Smooth muscle cell (in vitro differentiated cells): ENCODE results near the gene DOCK1. TPM values are rescaled to one million over a fixed set of nuclear protein-coding genes. Genes with fewer than 3 reads are reported as not detected.

Source experiments
- DNase-seq: peaks from one replicate; lab custom pipeline; 2025; ENCODE audit not compliant: unreplicated experiment; lab: John Stamatoyannopoulos, UW
- H2AFZ ChIP-seq: fragments of 200-600 bp; sonication (generic); 2 replicates; pipeline ENCODE4 v1.6.0; 2016; ENCODE audit warnings: antibody characterized with exemption, low read depth, mild to moderate bottlenecking
- H3F3A ChIP-seq: fragments of 200-600 bp; sonication (generic); 2 replicates; pipeline ENCODE4 v1.6.0; 2017; ENCODE audit warnings: antibody characterized with exemption, low read depth
- H3K27ac ChIP-seq: fragments of 200-600 bp; sonication (generic); 2 replicates; pipeline ENCODE4 v1.5.1; 2016; ENCODE audit warnings: low read depth, mild to moderate bottlenecking
- H3K27me3 ChIP-seq: fragments of 200-600 bp; sonication (generic); 2 replicates; pipeline ENCODE4 v1.6.1; 2016; ENCODE audit warnings: low read depth, mild to moderate bottlenecking
- H3K36me3 ChIP-seq: fragments of 200-600 bp; sonication (generic); 2 replicates; pipeline ENCODE4 v1.5.1; 2016; ENCODE audit warnings: low read depth
- H3K4me1 ChIP-seq: fragments of 200-600 bp; sonication (generic); 2 replicates; pipeline ENCODE4 v1.5.1; 2016; ENCODE audit warnings: low read depth
- H3K4me2 ChIP-seq: fragments of 200-600 bp; sonication (generic); 2 replicates; pipeline ENCODE4 v1.6.0; 2016; ENCODE audit warnings: mild to moderate bottlenecking
- H3K4me3 ChIP-seq: fragments of 200-600 bp; sonication (generic); 2 replicates; pipeline ENCODE4 v1.5.1; 2016; ENCODE audit warnings: mild to moderate bottlenecking
- H3K79me2 ChIP-seq: fragments of 200-600 bp; sonication (generic); 2 replicates; pipeline ENCODE4 v1.6.0; 2016; ENCODE audit warnings: low read depth, mild to moderate bottlenecking
- H3K9ac ChIP-seq: fragments of 200-600 bp; sonication (generic); 2 replicates; pipeline ENCODE4 v1.6.0; 2016; ENCODE audit warnings: low read depth
- H3K9me3 ChIP-seq: fragments of 200-600 bp; sonication (generic); replicated peaks from 2 replicates; pipeline ENCODE4 v1.5.1; 2016; ENCODE audit warnings: low read depth
- H4K20me1 ChIP-seq: fragments of 200-600 bp; sonication (generic); 2 replicates; pipeline ENCODE4 v1.6.0; 2016; ENCODE audit warnings: low read depth
- CTCF ChIP-seq: fragments of 200-600 bp; sonication (generic); IDR thresholded peaks from 2 replicates; pipeline ENCODE4 v1.5.1; 2017; ENCODE audit warnings: borderline replicate concordance, mild to moderate bottlenecking, antibody characterized with exemption; ENCODE audit not compliant: insufficient read depth, poor library complexity, severe bottlenecking
- WGBS: methylation state at CpG from one replicate; pipeline ENCODE4 v1.1.7; 2016; ENCODE audit warnings: low lambda C conversion rate; 5-methylcytosine and 5-hydroxymethylcytosine counted together
- polyA plus RNA-seq: library from polyadenylated mRNA; unstranded; fragments of >200 nt; fragmentation: Nextera tagmentation; extraction: Ambion mirVana; gene quantifications from 2 replicates; pipeline ENCODE4 v1.2.1, GENCODE V29; 2016
- total RNA-seq: library from RNA; depleted of rRNA; stranded (reverse); fragments of >200 nt; gene quantifications from 2 replicates; pipeline ENCODE4 v1.2.3, GENCODE V29; 2014

DOCK1 gene
- total and polyA plus RNA-seq, 2 experiments from 2014 or later = 18.4 to 37.1 TPM

GRCh38 chr10:127331696-127332095 lies 426.5 kb downstream of the DOCK1 start:
- H3K9ac ChIP-seq = no peak overlapping the region
- no peak overlapping the region for H3K27ac ChIP-seq
- H3K36me3 ChIP-seq = no peaks in the 10 kb centered on the region
- no peak for DNase-seq
- TF ChIP-seq CTCF = no peak
- H3K27me3 ChIP-seq = no peaks in the 10 kb centered on the region
- no peak overlapping the region for H3K4me3 ChIP-seq
- H2AFZ ChIP-seq = no peak overlapping the region
- 92% methylated on average over 6 of the region's 6 CpGs for WGBS
- H3K4me1 ChIP-seq = no peaks in the 10 kb centered on the region
- peaks cover 27% of the 10 kb centered on the region for H4K20me1 ChIP-seq
- H3K4me2 ChIP-seq = no peak overlapping the region
- no peaks in the 10 kb centered on the region for H3K9me3 ChIP-seq
- H3F3A ChIP-seq = no peaks in the 10 kb centered on the region
- no peaks in the 10 kb centered on the region for H3K79me2 ChIP-seq

- no peak for TF ChIP-seq CTCF
- WGBS = 95% methylated on average over 4 of the region's 4 CpGs
- H3K27ac ChIP-seq = no peak overlapping the region
Measured at GRCh38 chr10:127332631-127333030, 427.4 kb downstream of the DOCK1 start.

GRCh38 chr10:127337801-127338200 lies 432.6 kb downstream of the DOCK1 start:
- no peak for TF ChIP-seq CTCF
- H3K4me1 ChIP-seq = no peaks in the 10 kb centered on the region
- no peaks in the 10 kb centered on the region for H3K9me3 ChIP-seq
- no peak for DNase-seq
- H2AFZ ChIP-seq = no peak overlapping the region
- H3F3A ChIP-seq = no peaks in the 10 kb centered on the region
- no peaks in the 10 kb centered on the region for H3K36me3 ChIP-seq
- 76% methylated on average over 11 of the region's 11 CpGs for WGBS
- H4K20me1 ChIP-seq = peaks cover 33% of the 10 kb centered on the region
- H3K4me2 ChIP-seq = no peak overlapping the region
- H3K27ac ChIP-seq = no peak overlapping the region
- no peak overlapping the region for H3K9ac ChIP-seq
- no peak overlapping the region for H3K4me3 ChIP-seq
- no peaks in the 10 kb centered on the region for H3K27me3 ChIP-seq
- H3K79me2 ChIP-seq = no peaks in the 10 kb centered on the region

More at GRCh38 chr10:127332631-127333030, 427.4 kb downstream of the DOCK1 start:
- Histone ChIP-seq H3K79me2 (no peaks in the 10 kb centered on the region), H3F3A (no peaks in the 10 kb centered on the region), H3K4me2 (no peak overlapping the region), H3K9me3 (no peaks in the 10 kb centered on the region), H4K20me1 (peaks cover 26% of the 10 kb centered on the region), H3K27me3 (no peaks in the 10 kb centered on the region), H3K9ac (no peak overlapping the region), H3K4me1 (no peaks in the 10 kb centered on the region), H3K36me3 (no peaks in the 10 kb centered on the region), H3K4me3 (no peak overlapping the region), H2AFZ (no peak overlapping the region)
- DNase-seq = no peak

- WGBS = 77% methylated on average over 10 of the region's 10 CpGs
Measured at GRCh38 chr10:127338399-127339110, 433.3 kb downstream of the DOCK1 start.

More at GRCh38 chr10:127338399-127339110, 433.3 kb downstream of the DOCK1 start:
- Histone ChIP-seq H3K27me3 (no peaks in the 10 kb centered on the region), H2AFZ (no peak overlapping the region), H3K9me3 (no peaks in the 10 kb centered on the region), H3K36me3 (no peaks in the 10 kb centered on the region), H3K4me3 (no peak overlapping the region), H3K9ac (no peak overlapping the region), H3K4me1 (no peaks in the 10 kb centered on the region), H4K20me1 (peaks cover 27% of the 10 kb centered on the region), H3K79me2 (no peaks in the 10 kb centered on the region), H3K4me2 (no peak overlapping the region), H3K27ac (no peak overlapping the region), H3F3A (no peaks in the 10 kb centered on the region)
- no peak for TF ChIP-seq CTCF
- DNase-seq = no peak
